ENCODE measurements around the gene CBX7.

- TF ChIP-seq GATA3 (IDR thresholded peaks at IDR 0.05; ENCODE audit: low read depth, low read length) (no peak), GATA2 (IDR thresholded peaks at IDR 0.05; ENCODE audit: low read depth, low read length) (no peak)
Measured at GRCh38 chr22:39089928-39090327, 62.6 kb downstream of the CBX7 start.

Data from SH-SY5Y (cell line).